ENCODE results near the gene UNC13D.

DNA sequence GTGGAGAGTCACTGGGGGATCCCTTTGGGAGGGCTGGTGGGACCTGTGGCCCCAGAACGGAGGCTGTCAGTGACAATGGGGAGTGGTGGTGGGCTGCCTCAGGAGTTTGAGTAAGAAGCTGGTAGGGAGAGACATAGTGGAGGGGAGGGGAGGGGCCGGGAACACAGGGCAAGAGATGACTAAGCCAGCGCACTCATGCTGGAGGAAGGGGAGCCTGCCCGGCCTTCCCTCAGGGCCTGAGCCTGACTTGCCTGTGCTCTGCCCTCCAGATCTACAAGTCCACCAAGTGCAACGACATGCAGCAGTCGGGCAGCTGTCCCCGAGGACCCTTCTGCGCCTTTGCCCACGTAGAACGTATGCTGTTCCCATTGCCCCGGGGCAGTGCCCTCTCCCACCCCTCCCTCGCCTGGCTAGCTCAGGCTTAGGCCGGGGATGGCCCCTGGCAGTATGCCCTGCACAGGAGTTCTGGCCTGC is 29.3 kb downstream of the UNC13D start:
- TF ChIP-seq ZFP30 (CRISPR knock-in tag; IDR thresholded peaks at IDR 0.05) (no peak), PPARA (CRISPR knock-in tag; IDR thresholded peaks at IDR 0.05; ENCODE audit: borderline replicate concordance) (no peak), ARNTL (CRISPR knock-in tag; IDR thresholded peaks at IDR 0.05; ENCODE audit: borderline replicate concordance, low read depth) (no peak), SNAI2 (CRISPR knock-in tag; IDR thresholded peaks at IDR 0.05) (no peak), ZNF70 (CRISPR knock-in tag; IDR thresholded peaks at IDR 0.05) (no peak)
- TF ChIP-seq, protein P1, sequence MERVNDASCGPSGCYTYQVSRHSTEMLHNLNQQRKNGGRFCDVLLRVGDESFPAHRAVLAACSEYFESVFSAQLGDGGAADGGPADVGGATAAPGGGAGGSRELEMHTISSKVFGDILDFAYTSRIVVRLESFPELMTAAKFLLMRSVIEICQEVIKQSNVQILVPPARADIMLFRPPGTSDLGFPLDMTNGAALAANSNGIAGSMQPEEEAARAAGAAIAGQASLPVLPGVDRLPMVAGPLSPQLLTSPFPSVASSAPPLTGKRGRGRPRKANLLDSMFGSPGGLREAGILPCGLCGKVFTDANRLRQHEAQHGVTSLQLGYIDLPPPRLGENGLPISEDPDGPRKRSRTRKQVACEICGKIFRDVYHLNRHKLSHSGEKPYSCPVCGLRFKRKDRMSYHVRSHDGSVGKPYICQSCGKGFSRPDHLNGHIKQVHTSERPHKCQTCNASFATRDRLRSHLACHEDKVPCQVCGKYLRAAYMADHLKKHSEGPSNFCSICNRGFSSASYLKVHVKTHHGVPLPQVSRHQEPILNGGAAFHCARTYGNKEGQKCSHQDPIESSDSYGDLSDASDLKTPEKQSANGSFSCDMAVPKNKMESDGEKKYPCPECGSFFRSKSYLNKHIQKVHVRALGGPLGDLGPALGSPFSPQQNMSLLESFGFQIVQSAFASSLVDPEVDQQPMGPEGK (CRISPR knock-in tag; IDR thresholded peaks at IDR 0.05; ENCODE audit: borderline replicate concordance): no peak

Data from SK-N-SH treated with all-trans-retinoic acid at 6 μM for 48 hours (cell line).